HepG2 (cell line): ENCODE data around the gene LAP3. TPM values are rescaled to one million over a fixed set of nuclear protein-coding genes. Genes with fewer than 3 reads are reported as not detected.
A peak's percentile ranks its signal among the peaks of the same experiment; 100 is the strongest.

Experiments used
- CAMTA2 ChIP-seq: sonication (generic); formaldehyde crosslinking; IDR thresholded peaks from 2 replicates; pipeline ENCODE4 v1.4.0; 2020; ENCODE audit warnings: mild to moderate bottlenecking, missing genetic modification reagents, borderline replicate concordance
- CC2D1A ChIP-seq: sonication (generic); formaldehyde crosslinking; IDR thresholded peaks from 2 replicates; pipeline ENCODE4 v1.8.1; 2023; ENCODE audit warnings: mild to moderate bottlenecking, missing genetic modification reagents
- HOXD1 ChIP-seq: sonication (generic); formaldehyde crosslinking; IDR thresholded peaks from 2 replicates; pipeline ENCODE4 v1.5.0; 2020; ENCODE audit warnings: missing genetic modification reagents
- KLF16 ChIP-seq, 2 experiments: sonication (generic) in 1 of 2; formaldehyde crosslinking in 1 of 2; IDR thresholded peaks; 2 replicates each; pipeline versions ENCODE4 v1.6.1 to v1.8.0; 2016 to 2023; ENCODE audit warnings: missing genetic modification reagents in 2 of 2, missing compliant biosample characterization in 1 of 2
- MATR3 ChIP-seq: sonication (generic); formaldehyde crosslinking; IDR thresholded peaks from 2 replicates; pipeline ENCODE4 v1.4.0; 2020; ENCODE audit warnings: missing genetic modification reagents
- MLLT10 ChIP-seq: sonication (generic); formaldehyde crosslinking; IDR thresholded peaks from 2 replicates; pipeline ENCODE4 v1.4.0; 2020; ENCODE audit warnings: missing genetic modification reagents
- NR1H2 ChIP-seq: sonication (generic); formaldehyde crosslinking; IDR thresholded peaks from 2 replicates; pipeline ENCODE4 v1.8.1; 2022; ENCODE audit warnings: low read depth, missing genetic modification reagents, borderline replicate concordance
- RCOR2 ChIP-seq: IDR thresholded peaks from 2 replicates; pipeline ENCODE4 v1.6.1; 2016; ENCODE audit warnings: missing biosample characterization, missing genetic modification reagents
- SNAI1 ChIP-seq: sonication (generic); formaldehyde crosslinking; IDR thresholded peaks from 2 replicates; pipeline ENCODE4 v1.5.0; 2020; ENCODE audit warnings: mild to moderate bottlenecking, missing genetic modification reagents, borderline replicate concordance
- SOX13 ChIP-seq, 3 experiments: fragments of 450-650 bp in 1 of 3; sonication (generic) in 1 of 3; formaldehyde crosslinking in 1 of 3; IDR thresholded peaks in 2 of 3; conservative IDR thresholded peaks in 1 of 3; 2 replicates each; pipeline versions ENCODE4 v1.5.0 to v1.6.1; 2016 to 2020; ENCODE audit warnings: antibody characterized with exemption in 1 of 3, mild to moderate bottlenecking in 1 of 3, missing compliant biosample characterization in 1 of 3, missing genetic modification reagents in 1 of 3, moderate library complexity in 1 of 3
- SP140L ChIP-seq: sonication (generic); formaldehyde crosslinking; IDR thresholded peaks from 2 replicates; pipeline ENCODE4 v1.4.0; 2020; ENCODE audit warnings: missing genetic modification reagents, borderline replicate concordance
- SYNCRIP ChIP-seq: fragments of 200-400 bp; formaldehyde crosslinking; IDR thresholded peaks from 2 replicates; pipeline ENCODE4 v1.6.1; 2018; ENCODE audit warnings: mild to moderate bottlenecking, low read depth, low read length; ENCODE audit not compliant: insufficient read depth
- YEATS4 ChIP-seq: sonication (generic); formaldehyde crosslinking; IDR thresholded peaks from 2 replicates; pipeline ENCODE4 v1.4.0; 2020; ENCODE audit warnings: missing genetic modification reagents, borderline replicate concordance
- ZC3H13 ChIP-seq: sonication (generic); formaldehyde crosslinking; IDR thresholded peaks from 2 replicates; pipeline ENCODE4 v1.8.1; 2023; ENCODE audit warnings: mild to moderate bottlenecking, missing genetic modification reagents, moderate library complexity
- ZFP37 ChIP-seq: sonication (generic); formaldehyde crosslinking; IDR thresholded peaks from 2 replicates; pipeline ENCODE4 v1.4.0; 2020; ENCODE audit warnings: missing genetic modification reagents, borderline replicate concordance
- ZNF230 ChIP-seq: sonication (generic); formaldehyde crosslinking; IDR thresholded peaks from 2 replicates; pipeline ENCODE4 v1.4.0; 2020; ENCODE audit warnings: mild to moderate bottlenecking, missing genetic modification reagents
- ZNF501 ChIP-seq: sonication (generic); formaldehyde crosslinking; IDR thresholded peaks from 2 replicates; pipeline ENCODE4 v1.5.1; 2020; ENCODE audit warnings: mild to moderate bottlenecking, moderate library complexity, missing genetic modification reagents
- ZNF768 ChIP-seq: sonication (generic); formaldehyde crosslinking; IDR thresholded peaks from 2 replicates; pipeline ENCODE4 v1.4.0; 2020; ENCODE audit warnings: missing genetic modification reagents
- polyA plus RNA-seq, 8 experiments: library from polyadenylated mRNA; depleted of rRNA in 3 of 8; stranded (reverse) in 7 of 8; unstranded in 1 of 8; fragments of >200 nt; fragmentation: Illumina TruSeq in 4 of 8; extraction: Trizol in 4 of 8; gene quantifications; 2 replicates each; pipeline versions ENCODE4 v1.2.1 to v1.2.3, GENCODE V29; 2011 to 2016; ENCODE audit warnings: low read depth in 4 of 8, missing spikeins in 1 of 8, mixed read lengths in 1 of 8; ENCODE audit not compliant: insufficient read depth in 1 of 8
- total RNA-seq, 5 experiments: library from RNA; depleted of rRNA; stranded (reverse); fragments of >200 nt; fragmentation: Illumina TruSeq; extraction: Trizol; gene quantifications; 2 replicates each; pipeline ENCODE4 v1.2.3, GENCODE V29; 2016; ENCODE audit warnings: low read depth in 1 of 5
- TF ChIP-seq, protein P1 (sequence below): sonication (generic); formaldehyde crosslinking; IDR thresholded peaks from 2 replicates; pipeline ENCODE4 v1.5.1; 2020; ENCODE audit warnings: mild to moderate bottlenecking, missing genetic modification reagents, moderate library complexity
- TF ChIP-seq, protein P2 (sequence below): sonication (generic); formaldehyde crosslinking; IDR thresholded peaks from 2 replicates; pipeline ENCODE4 v1.4.0; 2020; ENCODE audit warnings: mild to moderate bottlenecking, missing genetic modification reagents
- TF ChIP-seq, protein P3 (sequence below): sonication (generic); formaldehyde crosslinking; IDR thresholded peaks from 2 replicates; pipeline ENCODE4 v1.5.0; 2020; ENCODE audit warnings: missing genetic modification reagents, mild to moderate bottlenecking, borderline replicate concordance
- TF ChIP-seq, protein P4 (sequence below): sonication (generic); formaldehyde crosslinking; IDR thresholded peaks from 2 replicates; pipeline ENCODE4 v1.8.1; 2023; ENCODE audit warnings: mild to moderate bottlenecking, missing genetic modification reagents
- TF ChIP-seq, protein P5 (sequence below): sonication (generic); formaldehyde crosslinking; IDR thresholded peaks from 2 replicates; pipeline ENCODE4 v1.9.0; 2022; ENCODE audit warnings: missing genetic modification reagents, mild to moderate bottlenecking, borderline replicate concordance

The LAP3 gene
- total and polyA plus RNA-seq, 2 of the 13 experiments (the other 11 are each of a cell fraction or from before 2014, with no cell fraction given) = 106 to 125 TPM

DNA sequence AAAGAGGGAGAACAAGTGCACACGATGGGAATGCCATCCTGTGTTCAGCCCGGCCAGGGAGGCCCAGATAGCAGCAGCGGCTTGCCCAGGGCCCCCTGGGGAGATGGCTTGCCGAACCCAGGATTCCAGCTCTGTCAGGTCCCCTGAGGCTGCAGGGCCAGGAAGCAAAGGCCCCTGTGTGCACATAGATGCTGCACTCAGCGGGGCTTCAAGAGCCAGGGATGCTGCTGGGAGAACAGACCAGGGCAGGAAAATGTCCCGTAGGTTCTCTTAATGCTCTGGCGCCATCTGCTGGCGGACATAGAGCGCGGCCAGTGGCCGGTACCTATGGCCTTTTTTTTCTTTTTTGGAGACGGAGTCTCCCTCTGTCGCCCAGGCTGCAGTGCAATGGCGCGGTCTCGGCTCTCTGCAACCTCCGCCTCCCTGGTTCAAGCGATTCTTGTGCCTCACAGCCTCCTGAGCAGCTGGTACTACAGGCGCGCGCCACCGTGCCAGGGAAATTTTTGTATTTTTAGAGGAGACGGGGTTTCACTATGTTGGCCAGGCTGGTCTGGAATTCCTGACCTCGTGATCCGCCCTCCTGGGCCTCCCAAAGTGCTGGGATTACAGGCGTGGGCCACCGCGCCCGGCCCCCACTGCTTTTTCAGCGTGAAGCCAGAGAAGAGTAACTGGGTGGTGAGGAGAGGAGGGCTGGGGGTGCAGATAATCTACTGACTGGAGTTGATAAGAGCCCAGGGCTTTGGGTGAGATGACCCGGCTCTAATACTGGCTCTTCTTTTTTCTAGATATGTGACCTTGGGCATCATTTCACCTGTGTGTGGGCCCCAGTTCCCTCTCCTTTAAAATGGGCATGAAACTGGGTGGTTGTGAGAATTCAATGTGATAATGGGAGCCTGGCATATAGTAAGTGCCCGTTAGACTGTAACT, 60.0 kb downstream of the LAP3 start (continued):
- TF ChIP-seq, protein P1, sequence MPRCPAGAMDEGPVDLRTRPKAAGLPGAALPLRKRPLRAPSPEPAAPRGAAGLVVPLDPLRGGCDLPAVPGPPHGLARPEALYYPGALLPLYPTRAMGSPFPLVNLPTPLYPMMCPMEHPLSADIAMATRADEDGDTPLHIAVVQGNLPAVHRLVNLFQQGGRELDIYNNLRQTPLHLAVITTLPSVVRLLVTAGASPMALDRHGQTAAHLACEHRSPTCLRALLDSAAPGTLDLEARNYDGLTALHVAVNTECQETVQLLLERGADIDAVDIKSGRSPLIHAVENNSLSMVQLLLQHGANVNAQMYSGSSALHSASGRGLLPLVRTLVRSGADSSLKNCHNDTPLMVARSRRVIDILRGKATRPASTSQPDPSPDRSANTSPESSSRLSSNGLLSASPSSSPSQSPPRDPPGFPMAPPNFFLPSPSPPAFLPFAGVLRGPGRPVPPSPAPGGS = 0 out of 2 replicates have a peak, but pooled peaks have one; percentile 46
- TF ChIP-seq, protein P2, sequence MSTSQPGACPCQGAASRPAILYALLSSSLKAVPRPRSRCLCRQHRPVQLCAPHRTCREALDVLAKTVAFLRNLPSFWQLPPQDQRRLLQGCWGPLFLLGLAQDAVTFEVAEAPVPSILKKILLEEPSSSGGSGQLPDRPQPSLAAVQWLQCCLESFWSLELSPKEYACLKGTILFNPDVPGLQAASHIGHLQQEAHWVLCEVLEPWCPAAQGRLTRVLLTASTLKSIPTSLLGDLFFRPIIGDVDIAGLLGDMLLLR (CRISPR knock-in tag) = no peak
- no peak for TF ChIP-seq HOXD1
- no peak for TF ChIP-seq ZFP37
- 0 out of 2 replicates have a peak, but pooled peaks have one; percentile 11 for TF ChIP-seq ZNF768 (CRISPR knock-in tag)
- no peak for TF ChIP-seq NR1H2 (CRISPR knock-in tag)
- no peak for TF ChIP-seq SOX13 (IDR thresholded peaks at IDR 0.05)
- no peak for TF ChIP-seq SOX13 (CRISPR knock-in tag; conservative IDR thresholded peaks at IDR 0.05 in 1 of 2, IDR thresholded peaks at IDR 0.05 in 1 of 2)
- TF ChIP-seq KLF16 (CRISPR knock-in tag; IDR thresholded peaks at IDR 0.05) = no peak
- TF ChIP-seq SP140L = no peak
- no peak for TF ChIP-seq CAMTA2 (CRISPR knock-in tag)
- no peak for TF ChIP-seq YEATS4 (CRISPR knock-in tag)
- no peak for TF ChIP-seq MATR3 (CRISPR knock-in tag)
- no peak for TF ChIP-seq CC2D1A (CRISPR knock-in tag)
- TF ChIP-seq, protein P3, sequence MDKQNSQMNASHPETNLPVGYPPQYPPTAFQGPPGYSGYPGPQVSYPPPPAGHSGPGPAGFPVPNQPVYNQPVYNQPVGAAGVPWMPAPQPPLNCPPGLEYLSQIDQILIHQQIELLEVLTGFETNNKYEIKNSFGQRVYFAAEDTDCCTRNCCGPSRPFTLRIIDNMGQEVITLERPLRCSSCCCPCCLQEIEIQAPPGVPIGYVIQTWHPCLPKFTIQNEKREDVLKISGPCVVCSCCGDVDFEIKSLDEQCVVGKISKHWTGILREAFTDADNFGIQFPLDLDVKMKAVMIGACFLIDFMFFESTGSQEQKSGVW (CRISPR knock-in tag) = no peak
- TF ChIP-seq ZNF501 = peak; percentile 46; the same call in 1 of the 2 replicates
- TF ChIP-seq ZC3H13 (CRISPR knock-in tag) = no peak
- no peak for TF ChIP-seq MLLT10 (CRISPR knock-in tag)
- no peak for TF ChIP-seq RCOR2
- TF ChIP-seq, protein P4, sequence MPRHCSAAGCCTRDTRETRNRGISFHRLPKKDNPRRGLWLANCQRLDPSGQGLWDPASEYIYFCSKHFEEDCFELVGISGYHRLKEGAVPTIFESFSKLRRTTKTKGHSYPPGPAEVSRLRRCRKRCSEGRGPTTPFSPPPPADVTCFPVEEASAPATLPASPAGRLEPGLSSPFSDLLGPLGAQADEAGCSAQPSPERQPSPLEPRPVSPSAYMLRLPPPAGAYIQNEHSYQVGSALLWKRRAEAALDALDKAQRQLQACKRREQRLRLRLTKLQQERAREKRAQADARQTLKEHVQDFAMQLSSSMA (CRISPR knock-in tag) = no peak
- TF ChIP-seq SYNCRIP = no peak
- no peak for TF ChIP-seq ZNF230
- TF ChIP-seq SNAI1 (CRISPR knock-in tag) = no peak
- TF ChIP-seq, protein P5, sequence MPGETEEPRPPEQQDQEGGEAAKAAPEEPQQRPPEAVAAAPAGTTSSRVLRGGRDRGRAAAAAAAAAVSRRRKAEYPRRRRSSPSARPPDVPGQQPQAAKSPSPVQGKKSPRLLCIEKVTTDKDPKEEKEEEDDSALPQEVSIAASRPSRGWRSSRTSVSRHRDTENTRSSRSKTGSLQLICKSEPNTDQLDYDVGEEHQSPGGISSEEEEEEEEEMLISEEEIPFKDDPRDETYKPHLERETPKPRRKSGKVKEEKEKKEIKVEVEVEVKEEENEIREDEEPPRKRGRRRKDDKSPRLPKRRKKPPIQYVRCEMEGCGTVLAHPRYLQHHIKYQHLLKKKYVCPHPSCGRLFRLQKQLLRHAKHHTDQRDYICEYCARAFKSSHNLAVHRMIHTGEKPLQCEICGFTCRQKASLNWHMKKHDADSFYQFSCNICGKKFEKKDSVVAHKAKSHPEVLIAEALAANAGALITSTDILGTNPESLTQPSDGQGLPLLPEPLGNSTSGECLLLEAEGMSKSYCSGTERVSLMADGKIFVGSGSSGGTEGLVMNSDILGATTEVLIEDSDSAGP = peak; percentile 21; the same call in 1 of the 2 replicates
